Stimulated activated CD8-positive, alpha-beta memory T cell treated with anti-CD3 and anti-CD28 coated beads, Interleukin-15, amount 100 ng/mL, for 4 hours (primary cell): ENCODE measurements around the gene ELMO3.

Experiments
- DNase-seq, 2 donors: peaks; one replicate each; pipeline ENCODE4 v3.0.0-alpha.2; 2020; ENCODE audit warnings: low read depth in 2 of 2

ELMO3 gene

DNA sequence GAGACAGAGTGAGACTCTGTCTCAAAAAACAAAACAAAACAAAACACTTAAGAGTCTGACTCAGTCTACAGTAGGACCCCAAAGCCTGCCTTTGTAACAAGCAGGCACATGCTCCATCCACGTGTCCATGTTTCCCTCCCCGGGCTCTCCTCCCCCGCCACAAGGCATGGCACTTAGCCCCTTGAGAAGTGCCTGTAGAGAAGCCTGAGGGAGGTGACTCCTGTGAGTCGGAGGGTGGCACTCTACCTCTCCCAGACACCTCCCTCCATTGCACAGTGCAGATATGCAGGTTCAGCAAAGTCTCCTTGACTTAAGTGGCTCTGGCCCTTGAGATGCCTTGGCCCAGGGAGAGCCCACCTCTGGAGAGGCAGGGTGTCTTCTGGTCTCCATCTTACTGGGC, 41.6 kb downstream of the ELMO3 start:
- DNase-seq = no peak

DNA sequence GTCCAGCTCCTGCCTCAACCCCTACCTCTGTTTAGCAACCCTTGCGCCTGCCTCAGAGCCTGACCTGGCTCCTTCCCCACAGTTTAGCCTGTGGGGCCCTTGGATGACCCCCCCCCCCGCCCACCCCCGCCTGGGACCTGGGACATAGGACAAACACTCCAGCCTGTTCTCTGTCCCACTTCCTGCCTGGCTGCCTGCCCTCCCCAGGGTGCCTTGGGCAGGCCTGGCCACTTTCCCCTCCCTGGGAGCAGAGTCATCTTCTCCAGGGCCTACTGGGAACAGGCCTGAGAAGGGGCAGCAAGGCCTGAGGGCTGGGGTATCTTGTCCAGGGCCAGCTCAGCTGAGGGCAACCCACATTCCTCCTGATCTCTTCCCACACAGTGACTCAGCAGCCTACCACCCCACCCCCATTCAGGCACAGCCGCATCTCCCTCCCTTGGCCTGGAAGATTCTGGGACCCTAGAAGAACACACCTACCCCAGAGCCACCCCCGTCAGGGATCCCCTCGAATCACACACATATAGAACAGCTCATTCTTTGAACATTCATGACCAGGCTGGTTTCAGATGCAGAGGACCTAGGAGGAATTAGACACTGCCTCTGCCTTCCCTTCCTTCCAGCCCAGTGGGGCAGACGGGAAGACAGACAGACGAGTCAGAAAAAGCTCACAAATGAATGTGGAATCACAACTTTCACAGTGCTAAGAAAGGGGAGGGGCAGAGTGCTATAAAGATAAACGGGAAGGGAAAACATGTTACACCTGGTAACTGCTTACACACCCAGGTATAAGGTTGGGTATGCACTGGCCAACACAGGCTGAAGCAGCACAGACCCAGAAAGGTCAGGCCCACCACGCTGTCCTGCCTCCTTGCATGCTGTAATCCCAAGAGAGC, 42.3 kb downstream of the ELMO3 start:
- DNase-seq = no peak

DNA sequence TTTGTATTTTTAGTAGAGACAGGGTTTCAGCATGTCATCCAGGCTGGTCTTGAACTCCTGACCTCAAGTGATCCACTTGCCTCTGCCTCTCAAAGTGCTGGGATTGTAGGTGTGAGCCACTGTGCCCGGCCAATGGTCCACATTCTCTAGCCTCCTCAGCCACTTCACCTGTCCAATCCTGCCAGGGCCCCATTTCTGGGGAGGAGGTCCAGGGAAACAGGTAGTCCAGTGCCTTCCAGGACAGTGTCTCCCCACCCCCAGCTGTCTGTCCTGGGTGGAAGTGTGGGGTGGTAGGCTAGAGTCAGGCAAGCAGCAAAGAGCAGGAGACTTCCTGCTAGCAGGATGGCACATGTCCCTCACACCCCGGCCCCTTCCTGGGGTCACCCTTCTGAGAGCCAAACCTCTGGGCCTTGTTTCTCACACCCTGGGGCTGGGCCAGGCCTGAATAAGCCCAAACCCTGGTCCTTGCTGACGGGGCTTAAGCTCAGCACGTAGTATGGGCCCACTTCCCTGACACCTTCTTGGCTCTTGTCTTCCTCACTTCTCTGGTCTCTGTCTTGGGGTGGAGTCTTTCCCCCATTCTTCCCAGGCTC, 43.3 kb downstream of the ELMO3 start:
- no peak for DNase-seq

DNA sequence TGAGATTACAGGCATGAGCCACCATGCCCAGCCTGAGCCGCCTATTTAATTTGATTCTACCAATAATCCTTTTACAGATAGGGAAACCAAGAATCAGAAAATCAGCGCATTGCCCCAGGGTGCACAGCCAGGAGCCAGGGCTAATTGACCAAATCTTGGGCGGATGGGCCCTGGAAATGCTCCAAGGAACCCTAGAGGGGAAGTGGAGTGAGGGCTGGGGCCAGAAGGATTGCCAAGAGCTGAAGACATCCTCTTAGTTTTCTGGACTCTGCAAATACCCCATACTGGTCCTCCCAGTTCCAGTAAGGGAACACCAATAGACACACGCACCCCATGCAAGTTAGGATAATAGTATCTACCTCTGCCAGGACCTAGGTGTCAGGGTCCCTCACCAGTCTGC, 44.5 kb downstream of the ELMO3 start:
- no peak for DNase-seq

DNA sequence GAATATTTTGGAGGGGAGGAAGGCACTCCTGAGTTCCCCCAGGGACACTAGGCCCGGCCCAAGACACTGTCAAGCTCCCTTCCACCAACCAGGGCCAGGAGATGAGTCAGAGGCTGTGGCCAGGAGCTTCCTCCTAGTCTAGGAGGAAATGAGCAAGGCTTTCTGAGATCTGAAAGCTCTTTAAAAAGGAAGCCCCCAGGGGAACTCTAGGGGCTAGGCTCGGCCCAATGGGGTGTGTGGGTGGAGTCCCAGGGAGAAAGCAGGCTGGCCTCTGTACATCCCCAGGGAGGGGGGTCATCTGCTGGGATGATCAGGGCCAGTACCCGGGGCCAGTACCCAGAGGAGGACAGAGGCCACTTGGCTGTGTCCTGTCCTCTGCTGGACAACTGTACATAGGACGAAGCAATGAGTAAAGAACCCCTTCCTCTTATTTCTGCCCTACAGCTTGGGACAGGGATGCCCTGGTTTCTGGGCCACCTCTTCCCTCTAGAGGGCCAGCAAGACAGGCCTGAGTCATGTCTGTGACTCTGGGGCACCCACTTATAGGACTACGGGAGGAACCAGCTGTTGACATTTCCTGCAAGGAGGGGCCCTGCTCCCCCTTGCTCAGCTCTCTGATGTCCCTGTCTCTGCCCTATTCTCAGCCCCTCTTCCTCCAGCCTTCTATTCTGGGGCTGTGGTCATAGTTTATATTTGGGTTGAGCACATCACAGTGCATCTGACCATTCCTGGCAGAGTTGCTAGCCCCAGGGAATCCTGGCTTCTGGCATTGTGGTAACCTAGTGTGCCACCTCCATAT, 45.7 kb downstream of the ELMO3 start:
- peak; percentile 64 to 75 for DNase-seq

DNA sequence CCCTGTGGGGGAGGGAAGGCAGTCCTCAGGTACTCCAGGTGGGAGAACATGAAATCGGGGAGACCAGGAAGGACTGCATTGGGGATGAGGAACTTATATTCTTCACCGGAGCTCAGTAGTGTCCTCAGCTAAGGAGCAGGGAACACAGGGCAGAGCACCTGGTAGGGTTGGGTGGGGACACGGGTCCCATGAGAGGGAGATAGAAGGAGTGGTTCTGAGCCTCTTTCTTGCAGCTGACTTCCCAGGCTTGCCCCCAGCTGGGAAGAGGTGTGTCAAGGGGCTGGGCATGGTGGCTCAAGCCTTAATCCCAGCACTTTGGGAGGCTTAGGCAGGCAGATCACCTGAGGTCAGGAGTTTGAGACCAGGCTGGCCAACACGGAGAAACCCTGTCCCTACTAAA, 46.3 kb downstream of the ELMO3 start:
- DNase-seq = no peak

DNA sequence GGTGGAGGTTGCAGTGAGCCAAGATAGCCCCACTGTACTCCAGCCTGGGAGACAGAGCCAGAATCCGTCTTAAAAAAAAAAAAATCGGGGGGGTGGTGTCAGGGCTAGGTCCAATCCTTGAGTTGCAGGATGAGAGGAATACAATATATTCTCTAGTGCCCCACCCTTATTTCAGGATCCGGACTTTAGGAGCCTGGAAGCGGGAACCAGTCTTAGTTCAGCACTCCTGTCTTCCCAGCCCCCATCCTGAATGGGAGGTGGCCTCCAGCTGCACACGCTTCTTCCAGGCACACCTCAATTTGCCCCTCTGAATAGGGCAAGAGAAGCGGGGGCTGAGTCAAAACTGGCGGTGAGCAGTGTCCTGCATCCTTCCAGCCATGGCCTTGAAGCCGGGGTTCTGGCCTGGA, 46.7 kb downstream of the ELMO3 start:
- no peak for DNase-seq

DNA sequence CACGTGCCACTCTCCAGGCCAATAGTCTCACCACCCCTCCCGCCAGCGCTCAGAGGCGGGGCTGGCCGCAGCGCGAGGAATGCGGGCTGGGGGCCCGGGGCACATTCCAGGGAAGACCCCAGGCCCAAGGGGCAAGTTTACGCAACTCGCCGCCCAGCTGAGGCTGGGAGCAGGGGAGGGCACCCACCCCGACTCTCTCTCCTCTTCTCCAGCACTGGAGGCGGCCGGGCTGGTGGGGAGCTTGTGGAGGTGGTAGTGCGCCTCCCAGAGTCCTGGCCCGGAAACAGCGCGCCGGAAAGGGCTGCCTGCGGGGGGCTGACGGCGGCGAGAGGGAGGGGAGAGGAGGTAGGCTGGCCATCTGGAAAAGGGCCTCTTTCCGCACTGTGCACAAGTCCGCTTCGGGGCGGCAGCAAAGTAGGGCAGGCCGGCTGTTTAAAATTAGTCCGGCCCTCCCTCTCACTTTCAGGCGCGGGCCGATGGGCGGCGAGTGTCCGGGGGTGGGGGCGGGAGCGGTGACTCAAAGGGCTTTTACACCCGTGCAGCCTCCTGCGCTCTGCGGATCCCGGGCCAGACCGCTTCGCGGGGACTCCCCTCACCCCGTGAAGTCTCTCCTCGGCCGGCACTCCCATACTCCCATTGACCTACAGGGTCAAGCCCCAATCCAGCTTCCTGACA, 47.3 kb downstream of the ELMO3 start:
- DNase-seq = peak; percentile 17 to 24

DNA sequence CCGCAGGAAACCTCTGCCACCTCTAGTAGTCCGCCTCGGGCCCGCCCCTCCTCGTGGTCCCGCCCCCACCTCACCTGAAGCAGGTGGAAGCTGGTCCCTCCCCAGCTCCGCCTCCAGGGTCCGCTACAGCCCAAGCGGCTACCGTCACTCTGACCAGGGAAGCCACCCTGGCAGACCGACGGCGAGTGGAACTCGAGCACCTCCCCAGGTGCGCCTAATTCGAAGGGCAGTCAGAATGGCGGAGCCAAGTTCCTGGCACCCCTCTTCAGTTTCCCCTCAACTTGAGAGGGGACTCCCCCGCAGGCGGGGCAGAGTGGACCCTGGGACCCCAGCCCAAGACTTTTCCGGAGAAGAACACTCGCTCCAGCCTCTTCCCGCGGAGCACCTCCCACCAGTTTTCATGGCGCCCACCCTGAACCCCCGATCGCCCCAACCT, 47.8 kb downstream of the ELMO3 start:
- DNase-seq = no peak

DNA sequence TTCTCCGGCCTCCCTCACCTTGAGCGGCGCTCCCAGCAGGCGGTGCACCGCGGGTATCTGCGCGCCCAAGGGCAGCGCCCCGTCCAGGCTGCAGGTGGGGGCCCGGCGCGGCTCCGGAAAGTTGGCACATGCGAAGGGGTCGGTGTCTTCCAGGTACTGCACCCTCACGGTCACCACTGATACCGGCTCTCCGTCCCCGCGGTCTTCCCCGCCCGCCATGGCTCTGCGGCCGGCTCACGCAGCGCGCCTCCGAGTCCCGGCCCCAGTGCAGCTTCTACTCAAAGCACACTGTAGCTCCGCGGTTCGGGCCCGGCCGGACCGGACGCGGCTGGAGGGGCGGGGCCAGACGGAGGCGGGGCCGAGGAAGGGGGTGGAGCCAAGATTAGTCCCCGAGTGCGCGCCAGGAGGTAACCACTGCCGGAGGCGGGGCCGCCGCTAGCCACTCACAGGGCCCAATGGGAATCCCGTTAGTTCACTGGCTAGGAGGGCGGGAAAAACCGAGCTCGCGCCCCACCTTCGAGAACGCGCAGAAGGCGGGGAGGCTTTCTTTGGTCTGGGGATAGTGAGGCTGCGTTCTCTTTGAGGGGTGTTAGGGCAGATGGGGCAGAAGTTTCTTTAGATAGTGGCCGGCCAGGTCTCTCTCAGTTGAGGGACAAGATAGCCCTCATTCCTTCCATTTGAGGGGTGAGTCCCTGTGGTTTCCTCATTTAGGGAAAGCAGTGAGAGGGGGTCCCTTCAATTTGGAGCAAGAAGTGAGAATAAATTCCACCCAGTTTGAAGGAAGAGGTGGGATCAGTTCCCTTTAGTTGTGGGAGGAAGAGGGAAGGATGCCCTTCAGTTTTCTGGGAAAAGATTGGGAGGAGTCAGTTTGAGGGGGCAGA, 48.5 kb downstream of the ELMO3 start, which contains the start of gene FHOD1:
Gene FHOD1 (minus strand): TSS at position 290 of the 881 bp plus-strand sequence. CDS start 71 bp downstream, at position 219.
- peak; percentile 88 to 91 for DNase-seq

DNA sequence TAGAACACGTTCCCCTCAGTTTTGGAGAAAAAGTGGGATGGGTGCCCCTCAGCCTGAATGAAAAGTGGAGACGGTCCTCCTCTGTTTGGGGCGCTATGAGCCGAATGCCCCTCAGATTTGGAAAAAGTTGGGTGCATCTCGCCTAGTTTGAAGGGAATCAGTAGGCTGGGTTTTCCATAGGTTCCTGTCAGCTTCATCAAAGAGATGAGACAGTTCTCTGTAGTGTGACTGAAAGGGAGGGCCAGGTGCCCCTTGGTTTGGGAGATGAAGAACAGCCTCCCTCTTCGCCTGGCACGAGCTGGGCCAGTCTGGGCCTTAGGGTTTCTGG, 49.1 kb downstream of the ELMO3 start:
- DNase-seq = no peak

DNA sequence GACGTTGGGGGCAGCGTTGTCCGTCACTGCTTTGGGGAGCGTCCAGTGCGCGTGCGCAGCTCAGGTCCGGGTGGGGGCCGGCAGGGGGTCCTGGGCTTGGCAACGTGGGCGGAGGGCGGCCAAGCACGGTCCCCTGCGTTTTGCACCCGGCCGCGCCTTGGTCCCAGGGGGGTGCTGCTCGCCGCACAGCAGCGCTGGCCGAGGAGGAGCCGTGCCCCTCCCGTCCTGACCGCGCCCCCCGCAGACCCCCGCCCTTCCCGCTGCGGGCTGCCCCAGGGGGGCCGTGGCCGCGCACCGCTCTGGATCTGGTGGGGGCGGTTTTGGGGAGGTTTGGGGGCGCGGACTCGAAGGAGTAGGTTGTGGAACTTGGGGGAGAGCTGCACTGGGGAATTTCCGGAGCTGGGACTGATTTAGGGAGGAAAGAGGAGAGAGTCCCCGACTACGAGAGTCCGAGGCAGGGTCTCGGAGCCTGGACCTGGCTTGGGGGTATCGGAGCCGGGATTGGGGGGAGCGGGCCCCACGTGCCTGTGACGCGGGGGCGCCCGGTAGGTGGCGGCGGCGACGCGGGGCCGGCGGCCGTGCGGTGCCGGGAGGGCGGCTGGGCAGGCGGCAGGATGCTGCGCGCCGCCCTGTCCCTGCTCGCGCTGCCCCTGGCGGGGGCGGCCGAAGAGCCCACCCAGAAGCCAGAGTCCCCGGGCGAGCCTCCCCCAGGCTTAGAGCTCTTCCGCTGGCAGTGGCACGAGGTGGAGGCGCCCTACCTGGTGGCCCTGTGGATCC, 49.7 kb downstream of the ELMO3 start, which contains the start of gene SLC9A5:
Gene SLC9A5 (plus strand): TSS at position 579 of the 777 bp plus-strand sequence. CDS start 36 bp downstream, at position 615.
- DNase-seq = no peak

DNA sequence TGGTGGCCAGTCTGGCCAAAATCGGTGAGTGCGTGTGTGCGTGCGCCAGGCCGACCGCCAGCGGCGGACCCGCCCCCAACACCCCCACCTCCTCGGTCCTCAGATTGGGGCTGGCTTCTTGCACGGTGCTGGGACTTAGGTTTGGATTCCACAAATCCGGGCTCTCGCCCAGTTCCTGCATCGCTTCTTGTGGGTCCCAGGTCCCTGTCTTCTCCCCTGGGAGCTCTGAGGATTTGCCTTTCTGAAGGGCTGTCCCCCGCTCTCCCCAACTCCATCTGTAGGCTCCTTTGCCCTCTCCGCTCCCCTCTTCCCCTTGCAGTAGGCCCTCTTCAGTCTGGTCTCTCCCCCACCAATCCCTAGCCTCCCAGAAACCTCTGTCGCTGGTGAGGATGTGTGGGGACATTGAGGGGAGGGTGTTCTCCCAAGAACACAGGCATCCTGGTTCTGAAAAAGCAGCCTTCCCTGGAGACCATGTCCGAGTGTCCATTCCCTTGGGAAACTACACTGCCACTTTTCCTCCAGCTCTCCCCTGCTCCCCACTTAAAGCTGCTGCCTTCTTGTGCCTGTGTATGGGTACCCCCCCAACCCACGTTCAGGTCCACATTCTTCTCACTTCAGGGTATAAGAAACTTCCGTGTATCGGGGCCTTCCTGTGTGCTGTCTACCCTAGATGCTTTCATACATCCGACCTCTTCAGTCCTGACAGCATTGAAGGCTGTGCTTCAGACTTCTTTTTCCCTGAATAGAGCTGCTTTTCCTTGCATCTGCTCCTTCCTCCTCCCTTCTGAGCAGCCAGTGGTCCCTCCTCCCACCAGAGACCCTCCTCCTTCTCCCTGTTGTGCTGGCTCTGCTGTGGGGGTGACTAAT, 50.5 kb downstream of the ELMO3 start:
- no peak for DNase-seq

DNA sequence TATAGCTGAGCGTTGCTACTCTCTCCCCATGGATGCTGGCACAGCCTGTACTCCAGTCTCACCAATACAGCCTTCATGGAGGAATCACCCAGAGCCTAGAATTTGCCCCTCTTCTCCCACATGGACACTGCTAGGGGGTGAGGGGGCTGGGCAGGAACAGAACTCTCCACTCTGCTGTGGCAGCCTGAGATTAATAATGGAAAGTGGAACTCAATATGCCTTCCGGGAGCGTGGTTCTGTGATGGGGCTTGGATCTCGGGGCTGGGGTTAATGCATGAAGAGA, 51.1 kb downstream of the ELMO3 start:
- DNase-seq = no peak

DNA sequence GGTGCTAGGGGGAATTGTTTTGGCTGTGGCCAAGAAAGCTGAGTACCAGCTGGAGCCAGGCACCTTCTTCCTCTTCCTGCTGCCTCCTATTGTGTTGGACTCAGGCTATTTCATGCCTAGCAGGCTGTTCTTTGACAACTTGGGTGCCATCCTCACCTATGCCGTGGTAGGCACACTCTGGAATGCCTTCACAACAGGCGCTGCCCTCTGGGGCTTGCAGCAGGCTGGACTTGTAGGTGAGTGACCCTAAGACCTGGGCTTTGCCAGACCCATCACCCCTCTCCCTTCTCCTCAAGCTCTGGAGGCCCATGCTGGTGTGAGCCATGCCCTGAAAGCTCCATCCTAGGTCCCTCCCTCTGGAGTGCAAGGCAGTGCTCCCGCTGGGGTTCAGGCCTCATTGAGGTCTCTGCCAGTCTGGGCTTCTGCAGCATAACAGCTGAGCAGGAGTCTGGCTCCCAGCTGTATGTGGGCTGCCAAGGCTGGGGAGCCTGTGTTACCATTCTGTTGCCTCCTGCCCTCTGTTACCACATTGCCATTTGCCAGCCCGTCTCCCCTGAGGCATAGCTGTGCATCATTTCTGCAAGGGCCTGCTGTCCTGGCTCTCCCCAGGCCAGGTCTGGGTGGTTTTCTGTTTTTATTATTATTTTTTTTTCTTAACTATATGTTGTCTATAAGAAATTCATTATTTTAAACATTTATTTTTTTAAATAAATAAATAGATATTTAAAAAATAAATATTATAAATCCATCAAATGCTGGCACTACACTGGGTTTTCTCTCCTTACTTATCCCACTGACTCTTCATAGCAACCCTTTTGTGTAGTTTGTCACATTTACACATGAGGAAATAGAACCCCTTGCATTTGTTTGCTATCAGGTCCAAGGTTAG, 53.9 kb downstream of the ELMO3 start:
- DNase-seq = no peak
